ENCODE results near the gene SCN5A. TPM values are rescaled to one million over a fixed set of nuclear protein-coding genes. Genes with fewer than 3 reads are reported as not detected.
"Not testable (repeated sequence)": the region's sequence is repeated elsewhere in the genome, so short reads cannot be mapped to it uniquely, and the experiment has no call there.

SCN5A gene
- total RNA-seq, 1 donor from 2014 or later = 6.1 TPM

DNA sequence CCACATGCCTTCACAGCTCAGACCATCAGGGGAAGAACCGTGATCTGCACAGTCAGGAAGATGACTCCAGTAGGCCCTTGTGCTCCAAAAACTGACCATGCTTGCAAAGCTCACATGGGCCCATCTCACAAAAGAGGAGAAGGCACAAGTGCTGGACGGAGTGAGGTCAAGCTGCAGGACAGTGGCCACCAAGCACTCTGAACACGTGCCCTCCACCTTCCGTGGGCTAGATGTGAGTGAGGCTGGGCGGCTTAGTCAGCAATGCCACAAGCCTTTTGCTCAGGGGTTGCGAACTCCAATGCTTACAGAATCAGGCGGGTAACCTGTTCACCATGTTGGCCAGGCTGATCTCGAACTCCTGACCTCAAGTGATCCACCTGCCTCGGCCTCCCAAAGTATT, 70.9 kb downstream of the SCN5A start:
- DNase-seq = no peak

DNA sequence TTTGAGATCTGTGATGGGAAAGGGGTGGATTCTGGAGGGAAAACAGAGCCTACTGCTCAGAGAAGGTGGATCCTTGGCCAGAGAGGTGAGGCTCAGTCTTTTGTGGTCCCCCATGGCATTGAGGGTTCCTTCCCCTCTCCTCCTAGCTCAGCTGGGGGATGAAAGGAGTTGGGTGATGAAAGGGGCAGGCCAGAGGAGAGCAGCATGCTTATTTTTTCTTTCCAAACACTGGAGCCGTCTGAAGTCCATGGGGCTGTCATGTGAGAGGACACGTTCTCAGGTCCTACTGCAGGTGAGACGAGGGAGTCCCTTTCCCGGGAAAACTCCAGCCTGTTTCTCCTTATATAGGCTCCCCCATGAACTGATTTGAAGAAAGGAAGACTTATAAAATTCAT, 71.4 kb downstream of the SCN5A start:
- no peak for DNase-seq

DNA sequence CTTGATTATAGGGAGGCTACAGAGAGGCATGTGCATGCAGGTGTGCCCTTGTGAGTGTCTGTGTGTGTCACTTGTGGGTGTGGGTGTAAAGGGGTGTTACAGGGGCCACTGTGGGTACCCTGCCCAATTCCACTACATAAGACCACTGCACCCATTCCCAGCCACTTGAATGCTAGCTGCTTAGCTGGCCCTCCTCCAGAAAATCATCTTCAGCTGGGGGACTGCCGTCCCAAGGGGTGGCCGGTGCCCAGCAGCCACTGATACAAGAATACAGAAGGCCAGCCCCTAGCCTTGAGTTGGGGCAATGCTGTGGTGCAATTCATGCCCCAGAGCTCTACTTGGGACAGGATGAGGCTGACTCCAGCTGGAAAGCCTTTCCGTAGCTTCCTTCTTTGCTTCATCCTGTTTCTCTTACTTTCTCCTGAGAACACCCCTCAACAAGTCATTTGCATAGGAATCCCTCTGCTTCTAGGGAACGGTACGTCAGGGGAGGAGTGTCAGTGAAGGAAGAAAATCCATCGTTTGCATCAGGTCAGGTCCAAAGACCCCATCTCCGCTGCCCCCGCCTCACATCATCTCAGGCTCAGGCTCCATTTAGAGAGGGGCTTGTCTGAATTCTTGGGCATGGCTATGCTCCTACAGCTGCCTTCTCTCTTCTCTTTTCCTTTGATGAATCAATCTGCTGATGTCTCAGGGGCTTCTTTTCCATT, 72.0 kb downstream of the SCN5A start:
- no peak for DNase-seq

DNA sequence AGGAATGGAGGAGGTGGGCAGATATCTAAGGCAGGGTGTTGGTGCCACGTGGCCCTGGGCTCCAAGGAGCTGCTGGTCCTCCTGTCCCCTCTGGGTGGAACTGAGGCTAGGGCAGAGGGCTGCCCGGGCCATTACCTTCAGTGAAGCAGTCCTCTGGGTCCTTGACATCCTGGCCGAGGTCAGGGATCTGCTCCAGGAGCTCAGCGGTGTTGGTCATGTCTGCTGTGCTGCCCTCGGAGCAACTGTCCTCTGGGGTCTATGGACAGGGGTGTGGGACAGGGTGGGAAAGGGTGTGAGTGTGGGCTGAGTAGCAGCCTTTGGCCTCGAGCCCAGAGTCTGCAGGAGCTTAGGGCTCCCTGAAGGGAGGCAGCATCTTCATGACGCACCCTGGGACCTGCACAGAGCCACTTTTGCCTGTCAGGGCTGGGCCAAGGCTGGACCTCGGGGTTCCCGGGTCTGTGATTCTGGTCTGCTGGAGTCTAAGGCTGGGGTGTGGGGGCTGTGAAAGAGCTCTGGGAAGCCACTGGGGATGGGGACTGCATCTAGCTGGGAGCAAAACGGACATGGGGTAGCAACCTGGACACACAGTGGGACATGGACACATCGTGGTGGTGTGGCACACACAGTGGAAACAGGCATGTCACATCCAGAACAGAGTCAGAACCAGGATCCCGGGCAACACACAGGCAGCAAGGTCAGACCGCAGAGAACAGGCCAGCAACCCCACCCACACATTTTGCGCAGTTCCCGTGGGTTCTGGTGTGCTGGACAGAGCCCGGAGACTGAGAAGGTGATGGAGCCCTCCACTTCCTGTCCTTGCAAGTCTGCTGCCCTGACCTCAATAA, 72.7 kb downstream of the SCN5A start:
- DNase-seq = no peak

DNA sequence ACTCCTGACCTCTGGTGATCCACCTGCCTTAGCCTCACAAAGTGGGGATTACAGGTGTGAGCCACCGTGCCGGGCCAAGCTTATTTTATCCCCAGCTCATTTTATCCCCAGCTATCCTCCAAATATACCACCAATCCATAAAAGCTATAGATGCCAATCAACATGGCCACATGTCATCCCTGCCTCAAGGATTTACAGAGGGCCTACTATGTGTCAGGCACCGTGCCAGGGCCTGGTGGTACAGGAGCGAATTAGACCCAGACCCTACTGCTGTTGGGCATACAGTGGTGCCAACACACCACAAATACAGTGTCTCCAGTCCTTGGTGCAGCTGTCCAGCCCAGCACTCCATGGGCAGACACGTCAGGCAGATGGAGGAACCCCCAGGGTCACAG, 73.4 kb downstream of the SCN5A start:
- no peak for DNase-seq

DNA sequence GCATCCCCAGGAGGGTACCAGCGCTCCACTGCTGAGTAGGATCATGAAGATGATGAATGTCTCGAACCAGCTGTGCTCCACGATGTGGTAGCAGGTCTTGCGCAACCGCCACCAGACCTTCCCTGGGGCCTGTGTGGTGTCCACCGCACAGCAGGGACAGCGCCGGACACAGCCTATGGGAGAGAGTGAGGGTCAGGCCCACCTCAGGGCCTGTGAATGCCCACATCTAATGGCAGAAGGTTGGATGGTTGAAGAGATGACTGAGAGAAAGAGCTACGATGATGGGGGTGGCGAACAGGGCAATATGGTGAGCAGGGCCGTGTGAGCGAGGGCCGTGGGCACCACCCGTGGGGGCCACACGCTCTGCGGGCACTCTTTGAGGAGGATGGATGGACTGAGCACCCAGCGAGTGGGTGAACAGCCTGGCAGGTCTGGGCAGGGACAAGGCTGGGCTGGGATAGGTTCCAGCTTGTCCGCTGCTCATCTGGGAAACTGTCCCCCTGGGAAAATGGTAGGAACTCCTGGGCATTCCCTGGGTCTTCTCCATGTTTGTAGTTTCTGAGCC, 74.1 kb downstream of the SCN5A start:
- DNase-seq = no peak

DNA sequence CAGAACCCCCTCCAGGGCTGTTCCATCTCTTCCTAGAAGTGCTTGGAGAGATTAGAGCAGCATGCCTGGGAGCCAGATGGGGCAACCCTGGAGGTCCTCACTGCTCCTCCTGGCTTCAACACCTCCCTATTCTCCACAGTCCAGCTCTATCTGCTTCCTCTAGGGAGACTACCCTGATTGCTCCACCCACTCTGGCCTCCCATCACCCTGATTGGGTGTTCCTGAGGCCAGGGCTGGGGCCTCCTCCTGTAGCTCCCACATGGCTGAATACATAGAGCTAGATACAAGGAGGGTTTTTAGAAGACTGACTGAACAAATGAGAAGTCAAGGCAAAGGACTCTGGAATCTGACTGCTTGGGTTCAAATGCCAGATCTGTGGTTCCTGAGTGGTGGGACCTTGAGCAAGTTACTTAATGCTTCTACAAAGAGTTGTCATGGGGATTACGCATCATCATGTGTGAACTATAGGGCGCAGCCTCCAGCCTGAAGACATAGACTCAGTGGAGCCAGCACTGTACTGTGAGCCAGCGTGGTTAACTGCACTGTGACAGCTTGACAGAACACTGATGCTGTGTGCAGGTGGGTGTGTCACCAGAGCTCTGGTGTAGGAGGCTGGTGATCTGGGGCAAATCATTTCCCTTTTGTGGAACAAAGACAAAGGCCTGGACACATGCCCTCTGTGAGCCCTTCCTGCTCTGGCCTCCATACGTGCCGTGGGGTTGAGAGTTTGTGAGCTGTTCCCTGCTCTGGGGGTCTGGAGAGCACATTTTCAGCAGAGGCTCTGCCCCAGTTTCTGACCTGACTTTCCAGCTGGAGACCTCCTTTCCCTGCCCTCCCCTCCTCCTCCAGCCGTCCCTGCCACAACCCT, 74.8 kb downstream of the SCN5A start:
- no peak for DNase-seq

DNA sequence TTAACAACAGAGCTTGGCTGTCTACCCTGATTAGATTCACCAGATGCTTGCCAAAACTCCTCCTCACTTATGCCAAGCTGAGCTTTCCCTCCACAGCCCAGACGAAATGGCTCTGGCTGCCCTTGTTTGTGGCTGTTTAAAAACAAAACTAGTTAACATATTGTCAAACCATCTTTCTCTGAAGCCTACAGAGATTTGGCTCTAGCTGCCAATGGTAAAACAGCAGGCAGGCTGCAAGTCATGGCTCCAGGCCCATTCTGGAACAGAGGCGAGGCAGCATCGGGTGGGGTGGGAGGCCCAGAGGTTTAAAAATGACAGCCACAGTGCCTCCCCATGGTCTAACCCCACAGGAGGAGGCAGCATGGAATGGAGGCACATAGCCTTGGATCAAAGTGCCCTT, 75.9 kb downstream of the SCN5A start:
- DNase-seq = no peak

DNA sequence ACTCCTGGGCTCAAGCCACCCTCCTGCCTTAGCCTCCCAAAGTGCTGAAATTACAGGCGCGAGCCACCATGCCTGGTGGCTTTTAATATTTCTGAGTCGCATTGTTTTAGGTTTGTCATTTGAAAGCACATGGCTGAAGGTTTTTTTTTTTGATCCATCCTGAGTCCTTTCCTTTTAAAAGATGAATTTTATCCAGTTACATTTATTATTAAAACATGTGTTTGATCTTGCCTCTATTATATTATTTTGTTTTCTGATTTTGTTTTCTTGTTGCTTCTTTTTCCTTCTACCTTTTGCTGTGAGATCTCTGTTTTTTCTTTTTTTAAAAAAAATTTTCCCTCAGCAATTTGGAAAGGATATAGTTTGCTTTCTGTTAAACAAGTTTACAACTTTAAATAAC, 76.4 kb downstream of the SCN5A start:
- no peak for DNase-seq

DNA sequence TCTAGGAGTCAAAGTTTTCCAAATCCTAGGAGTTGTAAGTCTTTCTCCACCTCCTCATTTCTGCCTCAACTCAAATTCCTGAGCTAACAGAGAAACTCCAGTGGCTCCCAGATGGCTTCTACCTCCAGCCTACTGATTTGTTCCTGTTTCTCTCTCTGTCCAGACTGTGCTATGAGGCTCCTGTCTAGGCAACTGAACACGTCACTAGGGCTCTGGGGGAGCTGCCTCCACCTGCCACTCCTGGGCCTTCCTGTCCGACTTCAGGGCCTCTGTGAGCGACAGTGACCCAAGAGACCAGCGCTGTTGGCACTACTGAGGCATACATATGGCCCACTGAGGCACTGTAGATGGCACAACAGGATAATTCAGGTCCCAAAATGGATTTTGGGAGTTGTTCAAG, 82.0 kb downstream of the SCN5A start:
- no peak for DNase-seq

DNA sequence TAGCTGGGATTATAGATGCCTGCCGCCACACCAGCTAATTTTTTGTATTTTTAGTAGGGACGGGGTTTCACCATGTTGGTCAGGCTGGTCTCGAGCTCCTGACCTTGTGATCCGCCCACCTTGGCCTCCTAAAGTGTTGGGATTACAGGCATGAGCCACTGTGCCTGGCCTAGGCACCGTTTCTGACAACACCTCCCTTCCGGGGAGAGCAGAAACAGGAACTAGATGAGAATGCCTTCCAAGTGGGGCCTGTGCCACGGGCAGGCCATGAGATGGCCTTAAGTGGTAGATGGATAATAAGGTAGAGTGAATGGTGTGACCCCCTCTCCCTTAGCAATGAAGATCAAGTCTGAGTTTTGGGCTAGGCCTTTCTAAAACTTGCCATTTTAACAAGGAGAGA, 82.7 kb downstream of the SCN5A start:
- DNase-seq = not testable (repeated sequence)

DNA sequence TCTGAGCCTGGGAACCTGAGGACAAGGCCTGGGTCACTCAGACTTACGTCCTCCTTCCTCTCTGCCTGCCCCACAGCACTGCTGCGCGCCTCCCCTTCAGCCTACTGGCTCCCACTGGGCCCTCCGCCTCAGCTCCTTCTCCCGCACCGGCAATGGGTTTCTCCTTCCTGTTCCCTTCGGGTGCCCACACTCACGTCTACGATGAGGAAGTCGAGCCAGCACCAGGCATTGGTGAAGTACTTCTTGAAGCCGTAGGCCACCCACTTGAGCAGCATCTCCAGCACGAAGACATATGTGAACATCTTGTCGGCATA, 83.3 kb downstream of the SCN5A start:
- DNase-seq = no peak

DNA sequence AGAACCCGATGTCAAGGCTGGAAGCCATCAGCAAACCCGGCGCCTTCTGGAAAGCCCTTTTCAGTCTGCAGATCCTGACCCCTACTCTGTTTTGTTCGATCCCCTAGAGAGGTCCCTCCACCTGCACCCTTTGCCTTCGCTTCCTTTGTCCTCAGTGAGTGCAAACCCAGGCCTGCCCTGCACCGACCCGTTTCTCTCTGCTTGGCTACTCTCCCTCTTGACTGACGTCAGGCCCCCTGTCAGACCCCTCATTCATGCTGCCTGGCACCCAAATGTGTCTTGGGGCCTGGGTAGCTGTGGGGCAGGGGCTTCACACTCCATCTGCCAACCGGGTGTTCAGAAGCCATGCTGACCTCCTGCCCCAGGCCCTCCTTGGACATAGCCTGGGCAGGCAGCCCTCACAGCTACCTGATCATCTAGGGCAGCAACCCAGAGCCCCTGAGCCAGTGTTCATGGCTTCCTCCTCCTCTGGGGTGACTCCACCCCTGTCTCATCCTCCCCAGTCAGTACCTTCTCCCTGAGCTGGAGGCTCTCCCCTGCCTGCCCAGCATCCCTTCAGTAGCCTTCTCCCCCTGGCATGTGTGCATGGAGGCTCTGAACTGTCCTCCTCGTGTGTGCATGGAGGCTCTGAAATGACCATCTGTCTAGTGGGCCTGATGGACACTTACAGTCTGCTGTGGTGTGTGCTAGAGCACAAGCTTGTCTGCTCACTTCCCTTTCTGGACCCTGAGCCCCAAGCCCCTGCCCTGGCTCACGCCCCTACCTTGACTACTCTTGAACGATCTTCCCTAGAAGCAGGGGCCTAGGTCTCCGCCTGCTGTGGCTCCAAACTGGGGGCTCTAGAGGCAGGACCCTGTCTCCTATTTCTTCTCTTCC, 83.9 kb downstream of the SCN5A start:
- DNase-seq = no peak

DNA sequence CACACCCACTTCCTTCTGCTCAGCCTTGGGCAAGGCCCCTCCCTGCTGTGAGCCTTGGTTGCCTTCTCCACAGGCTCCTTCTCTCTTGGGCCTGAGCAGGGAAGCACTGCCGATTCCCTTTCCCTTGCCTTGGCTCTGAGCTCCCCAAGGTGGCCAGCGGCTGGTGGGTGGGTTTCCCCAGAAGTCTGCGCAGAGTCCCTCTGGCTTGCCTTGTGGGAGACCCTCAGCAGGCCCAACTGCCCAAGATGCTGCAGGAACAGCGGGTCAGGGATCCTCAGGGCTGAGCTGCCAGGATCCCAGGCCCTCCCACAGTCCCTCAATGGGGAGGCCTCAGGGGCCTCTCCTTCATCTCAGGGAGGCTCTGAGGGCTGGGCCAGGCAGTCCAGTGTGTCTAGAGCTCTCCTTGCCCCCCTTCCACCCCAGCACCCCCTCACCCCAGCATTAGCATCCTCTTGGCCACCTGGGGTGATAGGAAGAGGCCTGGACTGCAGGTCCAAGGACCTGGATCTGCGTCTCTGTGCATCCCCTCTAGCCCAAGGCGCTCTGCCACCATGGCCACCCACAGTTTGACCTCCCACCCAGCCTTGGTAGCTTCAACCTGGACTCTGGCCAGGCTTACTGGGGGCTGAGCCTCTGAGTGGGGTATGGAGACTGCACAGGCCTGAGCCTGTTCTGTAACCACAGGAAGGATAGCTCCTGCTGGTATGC, 84.7 kb downstream of the SCN5A start:
- DNase-seq = no peak

DNA sequence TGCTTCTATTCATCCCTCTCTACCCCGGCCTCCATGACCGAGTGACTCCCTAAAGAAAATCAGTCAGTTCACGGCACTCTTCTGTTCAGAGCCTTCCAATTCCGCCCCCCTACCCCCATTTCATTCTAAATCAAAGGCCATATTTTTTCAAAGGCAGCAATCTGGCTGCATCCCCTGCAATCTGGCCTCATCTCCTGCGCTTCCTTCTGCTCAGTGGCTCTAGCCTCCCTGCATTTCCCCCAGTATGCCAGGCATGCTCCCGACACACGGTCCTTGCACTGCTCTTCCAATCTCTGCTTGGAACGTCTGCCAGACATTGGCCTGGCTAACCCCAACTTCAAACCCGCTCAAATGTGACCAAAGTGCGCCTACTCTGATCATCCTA, 85.6 kb downstream of the SCN5A start:
- DNase-seq = no peak

DNA sequence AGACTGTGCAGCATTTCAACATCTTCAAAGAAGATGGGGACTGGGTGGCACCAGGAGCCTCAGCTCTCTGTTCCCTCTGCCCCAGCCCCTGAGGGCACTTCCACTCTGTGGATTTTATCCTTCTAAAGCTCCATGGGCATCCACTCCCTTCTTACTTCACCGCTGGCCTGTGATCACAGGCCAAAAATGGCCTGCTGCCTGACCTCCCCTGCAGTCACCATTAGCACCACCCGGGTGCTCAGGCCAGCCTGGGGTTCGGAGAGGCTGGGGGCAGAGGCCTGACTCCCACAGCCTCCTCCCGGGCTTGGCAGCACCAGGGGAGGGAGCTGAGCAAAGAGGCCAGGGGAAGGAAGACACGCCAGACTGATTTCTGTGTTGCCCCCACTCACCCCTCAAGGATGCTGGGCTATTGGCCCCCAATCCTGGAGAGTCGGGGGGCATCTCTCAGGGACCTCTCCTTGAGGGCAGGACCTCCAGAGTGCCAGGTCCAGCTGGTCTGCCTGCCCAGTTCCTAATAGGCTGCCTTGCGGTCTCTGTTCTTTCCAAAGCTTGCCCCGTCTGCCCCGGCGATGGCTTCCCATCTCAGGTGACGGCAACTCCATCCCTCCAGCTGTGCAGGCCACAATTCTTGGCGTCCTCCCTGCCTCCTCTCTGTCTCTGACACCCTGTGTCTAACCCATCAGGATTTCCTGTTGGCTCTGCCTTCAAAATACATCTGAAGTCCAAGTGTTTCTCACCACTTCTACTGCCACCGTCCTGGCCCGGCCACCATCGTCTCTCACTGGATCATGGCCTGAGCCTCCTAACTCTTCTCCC, 86.2 kb downstream of the SCN5A start:
- DNase-seq = no peak

DNA sequence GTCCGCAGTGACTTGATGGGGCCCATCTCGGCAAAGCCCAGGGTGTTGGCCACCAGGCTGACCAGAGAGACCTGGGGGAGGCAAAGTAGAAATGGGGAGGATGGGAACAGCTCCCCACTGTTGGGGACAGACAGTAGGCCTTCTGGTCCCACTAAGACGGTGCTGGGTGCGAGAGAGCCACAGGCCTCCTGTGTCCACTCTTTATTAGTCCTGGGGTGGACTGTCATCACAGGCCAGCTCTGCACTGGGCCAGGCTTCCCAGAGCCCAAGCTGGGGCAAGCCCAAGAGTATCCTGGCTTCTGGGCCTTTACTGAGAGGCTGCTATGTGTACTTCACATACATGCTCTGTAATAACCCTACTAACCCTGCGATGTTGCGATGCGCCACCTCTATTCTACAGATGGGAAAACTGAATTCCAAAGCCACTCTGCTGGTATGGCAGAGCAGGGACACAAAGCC, 87.0 kb downstream of the SCN5A start:
- DNase-seq = no peak

DNA sequence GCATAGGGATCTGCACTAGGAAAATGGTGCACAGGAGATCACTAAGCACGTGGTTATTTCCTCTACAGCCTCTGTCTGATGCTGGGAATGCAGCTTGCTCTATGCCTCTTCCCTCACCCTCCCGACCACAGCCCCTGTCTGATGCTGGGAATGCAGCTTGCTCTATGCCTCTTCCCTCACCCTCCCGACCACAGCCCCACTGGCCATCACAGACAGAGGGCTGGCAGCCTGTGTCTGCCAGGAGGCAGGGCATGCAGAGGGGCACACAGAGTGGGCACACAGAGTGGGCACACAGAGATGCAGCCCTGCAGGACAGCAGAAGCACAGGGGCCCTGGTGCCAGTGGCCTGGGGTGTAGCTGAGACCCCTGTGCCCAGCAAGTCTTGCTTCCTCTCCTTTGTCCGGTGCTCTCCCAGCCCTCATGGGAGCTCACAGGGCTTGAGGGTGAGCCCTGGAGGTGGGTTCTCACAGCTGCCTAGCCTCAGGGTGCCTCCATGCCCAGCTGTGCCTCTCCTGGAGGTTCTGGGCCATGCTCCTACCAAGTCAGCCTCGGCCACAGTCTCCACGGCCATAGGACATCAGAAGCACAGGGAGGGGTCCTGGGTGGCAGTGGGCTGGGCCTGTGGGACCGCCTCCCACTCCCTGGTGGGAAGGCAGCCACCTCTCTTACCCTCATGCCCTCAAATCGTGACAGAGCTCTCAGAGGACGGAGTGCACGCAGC, 87.6 kb downstream of the SCN5A start:
- DNase-seq = no peak

DNA sequence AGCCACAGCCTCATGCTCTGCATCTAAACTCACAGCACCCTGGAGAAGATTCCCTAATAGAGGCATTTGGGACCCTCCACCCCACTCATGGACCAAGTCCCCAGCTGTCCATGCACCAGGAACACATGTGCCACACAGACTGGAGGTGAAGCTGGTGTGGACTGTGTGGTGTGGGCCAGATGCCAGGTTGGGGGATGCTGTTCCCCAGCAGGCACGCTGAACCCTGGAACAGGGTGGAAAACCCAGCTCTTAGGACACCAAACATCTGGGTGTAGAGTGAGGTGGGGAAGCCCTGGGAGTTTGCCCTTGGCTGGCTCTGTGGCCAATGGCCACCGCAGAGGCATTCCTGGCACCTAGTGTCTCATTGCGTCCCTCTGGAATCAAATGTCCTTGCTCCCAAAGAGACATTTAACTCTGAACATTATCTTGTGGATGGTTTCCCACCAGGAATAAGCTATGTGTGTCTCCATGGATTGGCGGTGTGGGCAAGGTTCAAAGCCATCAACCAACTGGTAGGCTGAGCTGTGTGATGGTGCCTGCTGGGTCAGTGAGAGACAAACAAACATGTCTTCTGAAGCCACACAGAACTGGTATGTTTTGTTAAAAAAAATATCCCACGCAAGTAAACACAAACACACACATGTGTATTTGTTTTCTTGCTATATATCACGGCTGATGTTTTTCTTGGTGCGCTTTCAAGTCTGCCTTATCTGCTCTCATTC, 88.3 kb downstream of the SCN5A start:
- no peak for DNase-seq
